DOHH2 (cell line): ENCODE measurements around the gene CIC.

Source experiments
- CTCF ChIP-seq: fragments of 200-600 bp; sonication (generic); IDR thresholded peaks from one replicate; pipeline ENCODE4 v1.5.1; 2014; ENCODE audit warnings: antibody characterized with exemption, mild to moderate bottlenecking, low read depth, low read length; ENCODE audit not compliant: poor library complexity, severe bottlenecking
- EZH2phosphoT487 ChIP-seq: fragments of 200-600 bp; sonication (generic); IDR thresholded peaks from 2 replicates; pipeline ENCODE4 v1.6.1; 2017; ENCODE audit warnings: borderline replicate concordance, mild to moderate bottlenecking, antibody characterized with exemption, low read length, moderate library complexity, mixed read lengths

GRCh38 chr19:42294471-42295137 lies 25.6 kb downstream of the CIC start:
- TF ChIP-seq CTCF (no peak), EZH2phosphoT487 (no peak)
